CD4-positive, alpha-beta T cell treated with Interleukin-15 for 1 hour (primary cell): ENCODE data around the gene TASP1.
"Not testable (repeated sequence)": the region's sequence is repeated elsewhere in the genome, so short reads cannot be mapped to it uniquely, and the experiment has no call there.

ENCODE experiments used
- DNase-seq: peaks from one replicate; pipeline ENCODE4 v3.0.0-alpha.2; 2020

The TASP1 gene, protein sequence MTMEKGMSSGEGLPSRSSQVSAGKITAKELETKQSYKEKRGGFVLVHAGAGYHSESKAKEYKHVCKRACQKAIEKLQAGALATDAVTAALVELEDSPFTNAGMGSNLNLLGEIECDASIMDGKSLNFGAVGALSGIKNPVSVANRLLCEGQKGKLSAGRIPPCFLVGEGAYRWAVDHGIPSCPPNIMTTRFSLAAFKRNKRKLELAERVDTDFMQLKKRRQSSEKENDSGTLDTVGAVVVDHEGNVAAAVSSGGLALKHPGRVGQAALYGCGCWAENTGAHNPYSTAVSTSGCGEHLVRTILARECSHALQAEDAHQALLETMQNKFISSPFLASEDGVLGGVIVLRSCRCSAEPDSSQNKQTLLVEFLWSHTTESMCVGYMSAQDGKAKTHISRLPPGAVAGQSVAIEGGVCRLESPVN

DNA sequence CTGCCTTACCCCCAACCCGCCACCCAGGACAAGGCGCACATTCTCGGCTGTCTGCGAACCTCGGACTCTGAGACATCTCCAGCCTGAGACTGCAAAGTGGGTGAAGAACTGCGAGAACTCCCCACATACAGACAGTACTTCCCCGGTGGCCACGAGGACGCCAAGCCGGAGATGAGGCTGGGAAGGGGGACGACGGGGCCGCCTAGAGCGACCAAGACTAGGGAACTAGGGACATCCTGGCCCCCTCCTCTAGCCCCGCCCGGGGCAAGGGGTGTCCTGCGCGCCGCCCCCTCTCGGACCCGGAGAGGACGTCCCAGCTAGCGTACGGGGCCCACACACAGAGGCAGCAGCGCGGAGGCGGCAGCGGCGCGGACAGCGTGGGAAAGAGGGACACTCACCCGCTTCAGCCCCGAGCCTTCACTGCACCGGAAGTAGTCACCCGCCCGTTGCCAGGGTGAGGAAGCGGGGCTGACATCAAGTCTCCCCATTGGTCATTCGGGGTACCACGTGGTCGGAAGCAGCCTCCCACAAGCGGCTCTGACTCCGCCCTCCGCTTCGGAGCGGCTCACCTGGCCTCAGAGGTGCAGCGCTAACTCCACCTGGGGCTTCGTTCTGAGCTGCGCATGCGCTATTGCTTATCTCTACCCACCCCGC lies at the start of gene TASP1:
TASP1 (minus strand) TSS at position 437 of the 654 bp plus-strand sequence. CDS start 8,854 bp downstream, outside the sequence.
- peak; percentile 98 for DNase-seq

- no peak for DNase-seq
Observed at GRCh38 chr20:13687815-13688214, 49.1 kb upstream of the TASP1 start.

- DNase-seq = no peak
Observed at GRCh38 chr20:13685623-13686022, 46.9 kb upstream of the TASP1 start.

DNA sequence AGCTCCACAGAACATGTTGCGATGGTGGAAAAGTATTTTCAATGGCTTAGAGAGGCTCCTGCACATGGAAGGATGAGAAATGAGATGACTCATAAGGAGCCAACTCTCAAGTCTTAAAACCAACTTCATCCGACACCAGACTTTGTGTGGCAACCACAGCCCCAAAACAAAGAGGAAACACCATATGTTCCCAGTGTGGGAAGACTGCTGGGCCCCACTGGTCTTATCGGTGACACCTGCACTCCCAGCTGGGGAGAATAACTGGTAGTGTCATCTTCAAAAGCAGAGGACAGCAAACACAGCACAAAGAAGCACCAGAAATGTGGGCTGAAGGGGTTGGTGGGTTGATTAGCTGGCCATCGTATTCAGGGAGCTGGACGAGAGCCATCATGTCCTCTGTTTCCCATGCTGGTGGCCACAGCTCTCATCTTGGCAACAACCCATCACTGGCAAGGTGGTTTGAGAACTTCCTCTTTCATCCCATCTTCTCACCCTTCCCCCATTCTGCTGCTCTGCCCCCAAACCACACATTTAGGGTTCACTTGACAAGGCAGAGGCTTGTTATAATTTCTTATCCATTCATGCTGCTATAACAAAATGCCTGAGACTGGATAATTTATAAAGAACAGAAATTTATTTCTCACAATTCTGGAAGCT lies 46.0 kb upstream of the TASP1 start:
- DNase-seq = no peak

DNA sequence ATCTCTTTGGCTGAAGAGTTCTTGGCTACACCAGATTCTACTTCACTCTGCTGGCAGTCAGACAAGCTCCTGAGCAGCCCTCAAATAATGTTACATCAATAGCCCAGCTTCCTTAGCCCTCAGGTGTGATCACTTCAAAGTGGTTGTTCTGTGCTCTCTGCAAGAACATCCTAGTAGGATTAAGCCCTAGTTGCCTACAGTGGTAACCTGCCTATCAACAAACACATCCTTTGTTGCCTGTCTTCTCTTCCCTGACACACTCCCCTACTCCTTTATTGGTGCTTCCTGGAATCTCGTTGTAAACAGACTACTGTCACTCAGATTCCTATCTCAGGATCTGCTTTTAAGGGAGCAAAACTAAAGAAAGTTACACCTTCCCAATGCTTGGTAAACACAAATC lies 45.1 kb upstream of the TASP1 start:
- no peak for DNase-seq

DNA sequence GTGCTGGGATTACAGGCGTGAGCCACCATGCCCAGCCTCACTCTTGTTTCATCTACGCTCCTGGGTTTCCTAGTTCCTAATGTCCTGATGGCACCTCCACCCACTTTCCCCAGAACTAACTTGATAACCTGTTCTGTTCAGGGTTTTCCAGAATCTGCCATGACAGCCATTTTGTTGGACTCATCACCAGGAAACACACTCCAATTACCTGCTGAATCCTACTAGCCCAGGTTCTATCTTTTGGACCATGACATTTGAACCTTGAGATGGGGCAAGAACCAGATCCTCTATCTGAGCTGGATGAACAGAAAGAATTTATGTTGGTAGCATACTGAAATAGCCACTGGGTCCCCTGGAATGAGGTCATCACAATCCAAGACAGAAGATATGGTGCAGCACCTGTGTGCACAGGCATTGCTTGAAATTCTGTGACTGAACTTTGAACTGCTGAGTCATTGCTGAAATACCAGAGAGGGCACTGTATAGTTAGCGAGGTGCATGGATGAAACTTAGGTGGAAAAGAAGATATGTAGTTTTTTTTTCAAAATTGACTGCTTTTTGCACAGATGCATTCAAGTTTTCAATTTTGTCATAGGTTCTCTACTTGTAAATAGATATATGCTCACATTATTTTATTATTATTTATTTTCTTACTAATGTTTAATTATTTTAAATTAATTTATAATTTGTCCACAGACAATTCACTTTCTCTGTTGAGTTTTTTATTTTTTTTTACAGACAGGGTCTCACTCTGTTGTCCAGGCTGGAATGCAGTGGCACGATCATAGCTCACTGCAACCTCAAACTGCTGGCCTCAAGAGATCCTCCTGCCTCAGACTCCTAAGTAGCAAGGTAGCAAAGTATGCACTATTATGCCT lies 42.8 kb upstream of the TASP1 start:
- DNase-seq = no peak

GRCh38 chr20:13678944-13679343 lies 40.2 kb upstream of the TASP1 start:
- DNase-seq = no peak

DNA sequence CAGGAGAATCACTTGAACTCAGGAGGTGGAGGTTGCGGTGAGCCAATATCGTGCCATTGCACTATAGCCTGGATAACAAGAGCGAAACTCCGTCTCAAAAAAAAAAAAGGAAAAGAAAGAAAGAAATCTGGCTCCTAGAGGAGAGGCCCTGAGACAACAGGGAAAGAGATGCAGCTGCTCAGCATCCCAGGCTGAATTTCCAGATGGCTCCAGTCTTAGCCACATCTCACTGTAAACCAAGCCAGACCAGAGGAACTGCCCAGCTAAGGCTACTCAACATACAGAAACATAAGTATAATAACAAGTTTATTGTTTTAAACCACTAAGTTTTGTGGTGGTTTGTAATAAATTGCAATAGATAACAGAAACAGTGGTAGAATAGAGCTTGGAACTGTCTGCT lies 38.5 kb upstream of the TASP1 start:
- DNase-seq = no peak

DNA sequence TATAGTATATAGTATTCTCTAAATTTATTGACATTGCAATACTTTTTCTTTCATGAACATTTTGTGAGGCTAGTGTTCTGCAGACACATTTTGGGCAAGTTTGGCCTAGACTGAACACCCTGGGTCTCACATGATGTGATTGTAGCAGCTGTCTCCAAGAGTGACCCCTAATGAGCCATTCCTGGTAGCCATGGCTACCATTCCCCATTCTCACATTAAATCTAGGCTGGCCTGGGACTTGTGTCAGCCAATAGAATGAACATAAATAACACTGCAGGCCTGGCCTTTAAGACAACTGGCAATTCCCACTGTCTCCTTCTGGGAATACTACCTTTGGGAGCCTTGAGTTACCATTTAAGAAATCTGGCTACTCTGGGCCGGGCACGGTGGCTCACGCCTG lies 38.0 kb upstream of the TASP1 start:
- DNase-seq = no peak

DNA sequence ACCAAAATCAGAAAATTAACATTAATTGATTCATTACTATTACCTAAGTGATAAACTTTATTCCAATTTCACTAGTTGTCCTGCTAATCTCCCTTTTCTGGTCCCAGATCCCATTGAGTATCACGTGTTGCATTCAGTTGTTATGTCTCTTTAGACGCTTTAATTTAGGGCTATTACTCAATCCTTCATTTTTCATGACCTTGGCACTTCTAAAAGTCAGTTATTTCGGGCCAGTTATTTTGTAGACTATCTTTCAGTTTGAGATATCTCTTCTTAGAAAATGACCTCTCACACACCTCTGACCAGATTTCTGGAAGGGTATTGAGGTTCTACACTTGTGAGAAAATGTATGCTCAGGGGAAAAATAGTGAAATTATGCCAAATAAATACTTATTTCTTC lies 34.0 kb upstream of the TASP1 start:
- DNase-seq = no peak

GRCh38 chr20:13671916-13672378 lies 33.2 kb upstream of the TASP1 start:
- DNase-seq = no peak

- no peak for DNase-seq
Observed at GRCh38 chr20:13671512-13671911, 32.8 kb upstream of the TASP1 start.

GRCh38 chr20:13670160-13670559 lies 31.4 kb upstream of the TASP1 start:
- no peak for DNase-seq

DNA sequence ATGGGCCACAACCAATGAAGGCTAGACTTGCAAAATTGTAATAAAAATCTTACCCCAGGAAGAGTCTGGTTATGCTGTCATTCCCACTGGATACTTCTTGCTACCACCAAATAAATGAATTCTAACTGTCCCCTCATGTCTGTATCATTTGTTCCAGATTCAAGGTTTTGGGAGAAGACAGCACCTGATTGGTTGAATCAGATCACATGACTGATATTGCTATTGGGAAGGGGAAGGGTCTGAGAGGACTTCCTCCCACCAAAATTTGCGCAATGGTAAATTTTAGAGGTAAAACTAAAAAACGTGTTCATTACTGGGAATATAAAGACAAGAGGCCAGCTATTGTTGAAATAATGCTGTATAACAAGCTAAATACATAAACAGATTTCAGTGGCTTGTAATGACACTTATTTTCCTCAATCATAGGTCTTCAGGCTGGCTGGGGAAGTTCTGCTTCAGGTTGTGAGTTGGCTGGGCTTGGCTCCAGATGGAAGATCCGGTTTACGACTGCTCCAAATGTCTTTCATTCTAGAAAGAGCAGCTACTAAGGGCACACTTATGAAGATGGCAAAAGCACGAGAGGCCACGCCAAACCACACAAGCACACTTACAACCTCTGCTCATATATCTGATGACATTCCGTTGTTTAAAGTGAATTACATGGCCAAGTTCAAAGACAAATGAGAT lies 27.1 kb upstream of the TASP1 start:
- no peak for DNase-seq

DNA sequence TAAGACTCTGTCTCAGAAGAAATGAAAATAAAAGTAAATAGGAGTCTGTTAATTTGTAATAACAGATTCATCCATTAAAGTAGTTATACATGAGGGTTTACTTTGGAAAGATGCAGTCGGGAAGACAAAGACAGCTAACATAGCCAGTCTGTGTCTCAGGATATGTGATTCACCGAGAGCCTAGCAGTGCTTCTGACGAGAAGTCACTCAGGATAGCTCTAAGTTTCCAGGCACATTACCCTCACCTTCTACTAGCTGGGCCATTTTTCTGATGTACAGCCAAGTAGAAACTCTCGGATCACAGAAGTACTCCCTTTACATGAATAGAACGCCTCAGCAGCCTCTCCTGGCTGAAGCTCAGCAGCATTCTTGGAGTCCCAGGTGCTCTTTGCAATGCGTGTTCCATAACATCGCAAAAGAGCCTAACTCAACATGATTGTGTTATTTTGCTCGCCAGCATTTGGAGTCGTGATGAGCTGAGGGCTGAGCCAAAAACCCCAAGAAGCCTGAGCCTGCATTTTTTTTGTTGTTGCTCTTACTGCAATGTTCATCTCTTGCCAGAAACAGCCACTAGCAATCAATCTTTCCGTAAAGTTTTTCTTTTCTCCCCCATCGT lies 22.4 kb upstream of the TASP1 start:
- no peak for DNase-seq

GRCh38 chr20:13659288-13659687 lies 20.6 kb upstream of the TASP1 start:
- DNase-seq = no peak

DNA sequence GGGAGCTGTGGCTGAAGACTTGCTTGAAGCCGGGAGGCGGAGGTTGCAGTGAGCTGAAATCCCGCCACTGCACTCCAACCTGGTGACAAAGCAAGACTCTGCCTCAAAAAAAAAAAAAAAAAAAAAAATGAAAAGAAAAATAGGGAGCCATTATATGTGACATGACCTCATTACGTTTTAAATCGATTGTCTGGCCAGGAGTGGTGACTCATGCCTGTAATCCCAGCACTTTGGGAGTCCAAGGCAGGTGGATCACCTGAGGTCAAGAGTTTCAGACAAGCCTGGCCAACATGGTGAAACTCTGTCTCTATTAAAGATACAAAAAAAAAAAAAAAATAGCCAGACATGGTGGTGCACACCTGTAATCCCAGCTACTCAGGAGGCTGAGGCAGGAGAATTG lies 19.3 kb upstream of the TASP1 start:
- DNase-seq = not testable (repeated sequence)

DNA sequence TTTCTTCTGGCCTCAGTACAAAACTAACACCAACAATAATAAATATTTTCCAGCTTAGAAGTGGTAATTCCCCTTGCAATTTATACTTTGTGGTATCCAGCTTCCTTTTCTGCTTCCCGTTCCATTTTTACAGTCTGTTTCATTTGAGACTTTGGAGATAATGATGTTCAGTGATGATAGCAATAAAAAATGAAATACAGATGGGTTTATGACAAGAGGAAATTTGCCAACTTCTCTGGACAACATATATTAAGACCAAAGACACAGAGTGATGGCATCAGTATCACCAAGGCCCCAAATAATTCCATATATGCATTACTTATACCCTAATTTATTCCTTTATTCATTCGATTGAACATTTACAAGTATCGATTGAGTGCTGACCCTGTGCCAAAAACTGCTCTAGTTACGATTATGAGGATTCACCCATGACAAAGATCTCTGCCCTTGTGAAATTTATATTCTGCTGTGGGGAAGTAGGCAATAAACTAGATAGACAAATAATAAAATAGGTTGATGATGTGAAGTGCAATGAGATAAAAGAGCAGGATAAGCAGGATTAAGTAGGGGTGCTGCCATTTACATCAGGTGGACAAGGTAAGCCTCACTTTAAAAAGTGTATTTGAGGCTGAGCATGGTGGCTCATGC lies 18.1 kb upstream of the TASP1 start:
- no peak for DNase-seq

DNA sequence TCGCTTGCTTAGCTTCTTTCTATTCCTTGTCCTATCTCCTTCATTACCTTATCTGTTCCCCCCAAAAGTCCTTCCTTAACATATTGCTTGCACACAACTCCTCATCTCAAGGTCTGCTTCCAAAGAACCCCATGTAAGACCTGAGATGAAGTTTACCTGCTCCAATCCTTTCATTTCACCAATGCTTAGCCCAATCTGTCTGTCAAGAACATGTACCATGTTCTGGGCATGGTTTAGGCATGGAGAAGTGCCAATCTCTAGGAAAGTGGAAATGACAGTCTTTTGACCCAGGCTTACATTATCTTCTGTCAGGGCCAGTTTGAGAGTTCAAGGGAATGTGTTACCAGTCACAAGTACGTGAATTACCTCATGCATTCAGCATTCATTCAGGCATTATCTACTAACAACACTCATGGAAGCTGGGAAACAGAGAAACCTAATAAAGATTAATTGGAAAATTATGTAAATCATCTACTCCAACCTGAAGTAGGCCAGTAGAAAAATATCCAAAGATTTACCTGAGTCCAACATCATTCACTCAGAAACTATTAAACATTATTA lies 15.8 kb upstream of the TASP1 start:
- DNase-seq = no peak

DNA sequence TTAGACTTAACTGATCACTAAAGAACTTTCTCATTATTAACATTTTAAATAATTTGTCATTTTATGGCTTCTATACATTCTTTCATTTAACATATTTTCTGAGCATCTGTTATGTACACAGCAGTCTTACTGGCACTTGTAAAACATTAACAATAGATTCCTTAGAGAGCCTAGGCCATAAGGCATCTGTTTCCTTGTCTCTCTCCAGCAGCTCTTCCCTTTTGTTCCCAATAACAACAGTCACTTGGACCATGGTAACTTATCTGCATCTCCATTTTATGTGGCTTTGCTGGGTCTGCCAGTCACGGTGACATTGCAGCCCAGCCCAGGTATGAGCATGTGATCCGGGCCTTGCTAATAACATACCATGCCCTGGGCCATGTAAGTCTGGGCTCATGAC lies 11.7 kb upstream of the TASP1 start:
- DNase-seq = no peak
